Panc1 (cell line): ENCODE results near the gene KCNIP3.

ENCODE experiments used
- CTCF ChIP-seq: fragments of 450-650 bp; IDR thresholded peaks from 2 replicates; pipeline ENCODE4 v1.5.1; 2017; ENCODE audit warnings: mild to moderate bottlenecking
- POLR2AphosphoS5 ChIP-seq: IDR thresholded peaks from 2 replicates; pipeline ENCODE4 v1.6.1; 2012; ENCODE audit warnings: mild to moderate bottlenecking, low read depth, low read length, moderate library complexity
- SIN3A ChIP-seq: IDR thresholded peaks from 2 replicates; pipeline ENCODE4 v1.6.1; 2012; ENCODE audit warnings: low read depth, mild to moderate bottlenecking, low read length, moderate library complexity, borderline replicate concordance; ENCODE audit not compliant: insufficient read depth

DNA sequence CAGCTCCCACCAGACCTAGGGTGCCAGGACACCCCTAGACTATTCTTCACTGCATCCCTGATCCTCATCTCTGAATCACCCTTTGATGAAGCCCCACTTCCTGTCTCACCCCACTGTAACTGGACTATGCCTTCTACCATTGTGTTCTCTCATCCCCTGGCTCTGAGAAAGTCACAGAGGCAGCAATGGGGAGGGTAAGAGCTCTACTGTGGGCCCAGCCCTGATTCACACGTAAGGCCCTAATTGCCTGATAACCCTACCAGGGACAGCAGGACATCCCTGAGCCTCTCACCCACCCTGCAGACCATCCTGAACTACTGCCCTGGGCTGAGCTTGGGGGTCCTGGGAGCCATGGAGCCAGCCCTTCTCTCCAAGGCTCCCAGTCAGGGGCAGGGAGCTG, 24.4 kb upstream of the KCNIP3 start:
- no peak for TF ChIP-seq CTCF
- TF ChIP-seq POLR2AphosphoS5: no peak
- TF ChIP-seq SIN3A: no peak
